HUES64 (cell line): Measurements from ENCODE around the gene CYP26A1.
"Not testable (repeated sequence)": the region's sequence is repeated elsewhere in the genome, so short reads cannot be mapped to it uniquely, and the experiment has no call there.

Experiments
- H3K27ac ChIP-seq: 2 replicates; pipeline ENCODE4 v1.7.0; 2013; ENCODE audit warnings: low read depth, low read length, inconsistent platforms
- H3K27me3 ChIP-seq: 2 replicates; pipeline ENCODE4 v1.6.1; 2013; ENCODE audit warnings: mild to moderate bottlenecking, low read length; ENCODE audit not compliant: insufficient read depth
- H3K36me3 ChIP-seq: 2 replicates; pipeline ENCODE4 v1.6.1; 2013; ENCODE audit warnings: mild to moderate bottlenecking, low read length; ENCODE audit not compliant: insufficient read depth
- H3K4me1 ChIP-seq: 2 replicates; pipeline ENCODE4 v1.6.1; 2013; ENCODE audit warnings: mild to moderate bottlenecking, low read length, moderate library complexity; ENCODE audit not compliant: insufficient read depth
- H3K4me3 ChIP-seq: 2 replicates; pipeline ENCODE4 v1.5.1; 2013; ENCODE audit warnings: mild to moderate bottlenecking, low read length, moderate library complexity
- H3K9ac ChIP-seq: 2 replicates; pipeline ENCODE4 v1.6.1; 2013; ENCODE audit warnings: mild to moderate bottlenecking, low read depth, low read length
- H3K9me3 ChIP-seq: 2 replicates; pipeline ENCODE4 v1.6.1; 2013; ENCODE audit warnings: low read depth, low read length; ENCODE audit not compliant: insufficient read depth
- WGBS: fragments of 150-250, 120-280 bp; methylation state at CpG from one replicate; pipeline ENCODE4 v1.1.7; 2013; ENCODE audit warnings: missing lambda C conversion rate; 5-methylcytosine and 5-hydroxymethylcytosine counted together

CYP26A1 gene

GRCh38 chr10:93099670-93100069 is 26.0 kb downstream of the CYP26A1 start:
- Histone ChIP-seq H3K27ac (no peak overlapping the region), H3K27me3 (no peaks in the 10 kb centered on the region), H3K9me3 (no peaks in the 10 kb centered on the region), H3K9ac (no peak overlapping the region), H3K4me1 (no peaks in the 10 kb centered on the region), H3K36me3 (no peaks in the 10 kb centered on the region), H3K4me3 (no peak overlapping the region)
- 92% methylated on average over 7 of the region's 7 CpGs for WGBS

DNA sequence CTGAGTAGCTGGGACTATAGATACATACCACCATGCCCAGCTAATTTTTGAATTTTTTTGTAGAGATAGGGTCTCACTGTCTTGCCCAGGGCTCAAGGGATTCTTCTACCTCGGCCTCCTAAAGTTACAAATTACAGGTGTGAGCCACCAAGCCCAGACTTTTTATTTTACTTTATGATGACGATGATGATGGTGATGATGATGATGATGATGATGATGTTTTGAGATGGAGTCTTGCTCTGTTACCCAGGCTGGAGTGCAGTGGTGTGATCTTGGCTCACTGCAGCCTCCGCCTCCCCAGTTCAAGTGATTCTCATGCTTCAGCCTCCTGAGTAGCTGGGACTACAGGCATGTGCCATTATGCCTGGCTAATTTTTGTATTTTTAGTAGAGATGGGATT is 27.5 kb downstream of the CYP26A1 start:
- not testable (repeated sequence) for H3K36me3 ChIP-seq, H3K9ac ChIP-seq, H3K4me1 ChIP-seq, H3K9me3 ChIP-seq, H3K27me3 ChIP-seq, H3K27ac ChIP-seq, H3K4me3 ChIP-seq
- 95% methylated on average over 3 of the region's 3 CpGs for WGBS

DNA sequence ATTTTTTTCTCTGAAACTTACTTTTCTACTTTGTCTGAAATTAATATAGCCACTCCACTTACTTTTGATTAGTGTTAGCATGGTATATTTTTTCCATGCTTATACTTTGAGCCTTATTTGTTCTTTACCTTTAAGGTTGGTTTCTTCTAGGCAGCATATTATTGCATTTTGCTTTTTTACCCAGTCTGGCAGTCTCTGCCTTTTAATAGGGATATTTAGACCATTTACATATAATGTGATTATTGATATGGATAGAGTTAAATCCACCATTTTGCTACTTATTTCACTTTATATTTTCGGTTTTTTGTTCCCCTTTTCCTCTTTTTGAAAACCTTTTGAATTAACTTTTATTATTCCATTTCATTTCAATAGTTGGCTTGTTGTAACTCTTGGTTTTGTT is 30.3 kb downstream of the CYP26A1 start:
- H3K27me3 ChIP-seq = no peaks in the 10 kb centered on the region
- H3K4me3 ChIP-seq = no peak overlapping the region
- H3K9me3 ChIP-seq = no peaks in the 10 kb centered on the region
- no peaks in the 10 kb centered on the region for H3K36me3 ChIP-seq
- no peak overlapping the region for H3K9ac ChIP-seq
- WGBS = no CpG with 5 or more reads among the region's 1 CpG
- H3K4me1 ChIP-seq = no peaks in the 10 kb centered on the region
- H3K27ac ChIP-seq = no peak overlapping the region

GRCh38 chr10:93106631-93107072 is 33.0 kb downstream of the CYP26A1 start:
- 79% methylated on average over 2 of the region's 2 CpGs for WGBS

GRCh38 chr10:93110472-93111146 is 36.9 kb downstream of the CYP26A1 start:
- H3K4me1 ChIP-seq = no peaks in the 10 kb centered on the region
- H3K9me3 ChIP-seq = no peaks in the 10 kb centered on the region
- H3K9ac ChIP-seq = no peak overlapping the region
- H3K36me3 ChIP-seq = no peaks in the 10 kb centered on the region
- H3K27ac ChIP-seq = no peak overlapping the region
- 91% methylated on average over 3 of the region's 3 CpGs for WGBS
- H3K4me3 ChIP-seq = no peak overlapping the region
- H3K27me3 ChIP-seq = no peaks in the 10 kb centered on the region

More at GRCh38 chr10:93106631-93107072, 33.0 kb downstream of the CYP26A1 start:
- no peaks in the 10 kb centered on the region for H3K27me3 ChIP-seq
- H3K4me3 ChIP-seq = no peak overlapping the region
- no peaks in the 10 kb centered on the region for H3K4me1 ChIP-seq
- no peak overlapping the region for H3K9ac ChIP-seq
- H3K9me3 ChIP-seq = no peaks in the 10 kb centered on the region
- no peak overlapping the region for H3K27ac ChIP-seq
- H3K36me3 ChIP-seq = no peaks in the 10 kb centered on the region

- Histone ChIP-seq H3K4me3 (no peak overlapping the region), H3K27me3 (no peaks in the 10 kb centered on the region), H3K27ac (no peak overlapping the region), H3K36me3 (no peaks in the 10 kb centered on the region), H3K4me1 (no peaks in the 10 kb centered on the region), H3K9me3 (no peaks in the 10 kb centered on the region), H3K9ac (no peak overlapping the region)
- 94% methylated on average over 2 of the region's 2 CpGs for WGBS
Measured at GRCh38 chr10:93113042-93113441, 39.3 kb downstream of the CYP26A1 start.

DNA sequence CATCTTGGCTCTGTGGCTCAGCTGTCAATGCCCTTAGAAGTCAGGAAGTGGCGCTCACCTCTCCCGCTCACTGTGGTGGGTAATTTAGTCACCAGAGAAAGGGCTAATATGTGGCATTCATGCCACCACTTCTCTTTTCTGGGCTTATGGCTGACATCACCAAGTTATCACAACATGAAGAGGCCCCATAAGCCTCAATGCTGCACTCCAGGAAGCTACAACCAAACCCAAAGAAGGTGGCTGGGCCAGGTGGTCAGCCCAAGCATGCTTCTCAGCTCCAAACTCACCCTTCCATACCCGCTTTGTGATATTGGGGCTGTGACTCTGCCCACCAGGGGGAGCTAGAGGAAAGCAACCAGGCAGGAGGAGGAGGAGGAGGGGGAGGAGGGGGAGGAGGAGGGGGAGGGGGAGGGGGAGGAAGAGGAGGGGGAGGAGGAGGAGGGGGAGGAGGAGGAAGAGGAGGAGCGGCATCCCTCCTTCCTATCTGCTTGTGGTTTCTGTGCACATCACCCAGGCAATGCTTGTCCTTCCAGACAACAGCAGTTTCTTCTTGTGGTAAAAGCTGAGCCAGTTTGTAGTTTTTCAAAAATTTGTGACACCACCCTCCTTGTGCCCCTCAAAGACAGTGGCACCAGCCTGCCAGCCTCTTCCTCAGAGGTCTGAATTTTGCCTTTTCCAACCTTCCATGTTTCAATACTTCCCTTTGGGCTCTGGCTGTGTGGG is 42.1 kb downstream of the CYP26A1 start:
- H3K9me3 ChIP-seq = no peaks in the 10 kb centered on the region
- H3K9ac ChIP-seq = no peak overlapping the region
- H3K4me3 ChIP-seq = no peak overlapping the region
- 84% methylated on average over 3 of the region's 4 CpGs for WGBS
- H3K36me3 ChIP-seq = no peaks in the 10 kb centered on the region
- no peaks in the 10 kb centered on the region for H3K27me3 ChIP-seq
- no peak overlapping the region for H3K27ac ChIP-seq
- no peaks in the 10 kb centered on the region for H3K4me1 ChIP-seq

DNA sequence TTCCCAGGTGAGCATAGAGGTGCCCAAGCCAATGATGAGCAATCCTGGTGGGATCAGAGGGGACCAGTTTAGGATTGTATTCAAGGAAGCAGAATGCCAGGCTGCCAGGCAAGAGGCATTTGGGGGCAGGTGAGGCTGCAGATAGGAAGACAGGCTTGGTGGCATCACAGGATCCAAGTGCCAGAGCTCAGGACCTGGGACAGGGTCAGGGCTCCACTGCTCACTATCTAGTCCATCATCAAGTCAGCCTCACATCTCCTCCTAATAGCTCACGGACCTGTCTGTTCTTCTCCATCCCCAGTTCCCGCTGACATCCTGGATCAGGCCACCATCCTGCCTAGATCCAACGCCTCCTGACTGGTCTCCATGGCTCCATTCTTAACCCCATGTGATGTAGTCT is 47.6 kb downstream of the CYP26A1 start:
- 95% methylated on average over 3 of the region's 3 CpGs for WGBS
- Histone ChIP-seq H3K9ac (no peak overlapping the region), H3K27me3 (no peaks in the 10 kb centered on the region), H3K9me3 (peaks cover 3% of the 10 kb centered on the region; the same call in 1 of the 2 replicates), H3K27ac (no peak overlapping the region), H3K36me3 (no peaks in the 10 kb centered on the region), H3K4me1 (no peaks in the 10 kb centered on the region), H3K4me3 (no peak overlapping the region)

DNA sequence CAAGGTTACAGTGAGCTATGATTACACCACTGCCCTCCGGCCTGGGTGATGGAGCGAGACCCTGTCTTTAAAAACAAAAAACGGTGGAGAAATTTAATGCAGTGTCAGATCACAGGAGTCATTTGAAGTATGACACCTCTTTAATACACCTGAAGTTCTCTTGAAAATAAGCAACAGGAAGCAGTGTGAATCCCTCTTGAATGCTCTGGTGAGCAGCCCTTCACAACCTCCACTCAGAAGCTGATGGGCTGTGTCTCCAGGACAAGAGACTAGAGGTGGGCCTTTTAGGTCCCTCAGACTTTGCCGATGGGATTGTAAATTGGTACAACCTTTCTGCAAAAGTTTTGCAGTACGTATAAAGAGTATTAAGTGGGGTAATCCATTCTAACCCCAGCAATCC is 50.1 kb downstream of the CYP26A1 start:
- Histone ChIP-seq H3K27me3 (no peaks in the 10 kb centered on the region), H3K9me3 (peaks cover 26% of the 10 kb centered on the region), H3K27ac (no peak overlapping the region), H3K4me1 (no peaks in the 10 kb centered on the region), H3K36me3 (no peaks in the 10 kb centered on the region), H3K9ac (no peak overlapping the region), H3K4me3 (no peak overlapping the region)
- 89% methylated on average over 4 of the region's 5 CpGs for WGBS

DNA sequence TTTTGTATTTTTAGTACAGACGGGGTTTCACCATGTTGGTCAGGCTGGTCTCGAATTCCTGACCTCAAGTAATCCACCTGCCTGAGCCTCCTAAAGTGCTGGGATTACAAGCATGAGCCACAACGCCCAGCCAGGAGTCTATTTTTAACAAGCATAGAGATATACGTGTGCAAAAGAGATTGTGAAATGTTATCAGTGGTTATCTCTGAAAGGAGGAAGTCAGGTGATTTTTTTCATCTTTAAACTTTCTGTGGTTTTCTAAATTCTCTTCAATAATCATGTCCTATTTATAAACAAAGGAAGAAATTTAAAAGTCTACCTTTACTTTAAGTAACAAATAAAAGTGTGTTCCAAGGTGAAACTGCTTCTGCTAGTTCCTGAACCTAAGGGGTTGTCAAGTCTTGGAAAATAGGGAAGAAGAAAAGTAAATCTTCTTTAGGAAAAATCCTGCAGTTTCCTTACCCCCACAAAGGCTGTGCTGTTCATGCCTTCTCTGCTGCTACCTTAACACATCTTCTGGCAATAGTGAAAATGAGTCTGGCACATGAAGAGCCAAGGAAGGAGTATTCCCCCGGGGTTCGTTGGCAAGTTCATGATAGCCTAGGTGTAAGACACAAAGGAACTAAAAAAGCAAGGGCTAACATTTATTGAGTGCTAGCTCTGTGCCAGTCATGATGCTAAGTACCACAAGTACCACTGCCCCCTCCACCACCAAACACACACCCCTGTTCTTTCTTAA is 51.1 kb downstream of the CYP26A1 start:
- H3K36me3 ChIP-seq = no peaks in the 10 kb centered on the region
- H3K4me1 ChIP-seq = no peaks in the 10 kb centered on the region
- H3K4me3 ChIP-seq = no peak overlapping the region
- H3K9me3 ChIP-seq = peaks cover 28% of the 10 kb centered on the region
- no peaks in the 10 kb centered on the region for H3K27me3 ChIP-seq
- H3K27ac ChIP-seq = no peak overlapping the region
- WGBS = 96% methylated on average over 6 of the region's 6 CpGs
- H3K9ac ChIP-seq = no peak overlapping the region

DNA sequence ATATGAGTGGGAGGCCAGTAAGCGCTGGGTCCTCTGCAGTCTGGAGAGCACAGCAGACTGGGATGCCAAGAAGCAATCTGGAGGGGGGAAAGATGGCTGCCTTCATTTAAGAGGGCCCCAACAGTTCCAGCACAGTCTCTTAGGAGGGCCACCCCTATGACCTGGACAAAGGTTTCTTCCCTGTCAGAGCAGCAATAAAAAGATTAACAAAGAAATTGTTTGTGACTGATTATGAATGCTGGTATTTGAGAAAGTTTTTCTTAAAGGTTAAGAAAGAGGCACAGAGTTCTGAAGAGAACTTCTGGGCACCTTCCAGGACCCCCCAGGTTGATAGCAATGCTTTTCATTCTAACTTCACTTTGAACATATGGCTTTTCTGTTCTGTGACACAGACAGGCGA is 52.3 kb downstream of the CYP26A1 start:
- Histone ChIP-seq H3K36me3 (no peaks in the 10 kb centered on the region), H3K4me3 (no peak overlapping the region), H3K4me1 (no peaks in the 10 kb centered on the region), H3K27ac (no peak overlapping the region), H3K9ac (no peak overlapping the region), H3K27me3 (no peaks in the 10 kb centered on the region), H3K9me3 (peaks cover 28% of the 10 kb centered on the region)
- 95% methylated on average over 2 of the region's 2 CpGs for WGBS
